Motor neuron (in vitro differentiated cells): ENCODE results near the gene KATNAL2. TPM values are rescaled to one million over a fixed set of nuclear protein-coding genes. Genes with fewer than 3 reads are reported as not detected.

Experiments used
- ATAC-seq, 8 experiments: fragments of 200-7000 bp; cut with Tn5 transposase; replicated peaks in 6 of 8; 2 replicates each; pipeline ENCODE4 v1.8.0; 2021; ENCODE audit warnings: mild to moderate bottlenecking in 8 of 8, moderate library complexity in 8 of 8
- H3K27ac ChIP-seq, 2 donors: fragments of 250-450 bp; sonication (Bioruptor Pico); 2 replicates each; pipeline ENCODE4 v1.9.0; 2021; ENCODE audit warnings: antibody characterized with exemption in 2 of 2, mild to moderate bottlenecking in 2 of 2, moderate library complexity in 1 of 2
- H3K4me1 ChIP-seq, 2 donors: fragments of 250-450 bp; sonication (Bioruptor Pico); replicated peaks in 1 of 2; 2 replicates each; pipeline ENCODE4 v1.6.1; 2021; ENCODE audit warnings: antibody characterized with exemption in 2 of 2, mild to moderate bottlenecking in 2 of 2, moderate library complexity in 1 of 2
- H3K4me3 ChIP-seq, 5 donors: fragments of 250-450 bp; sonication (Bioruptor Pico); 2 replicates each; pipeline ENCODE4 v1.9.0; 2021; ENCODE audit warnings: antibody characterized with exemption in 5 of 5, mild to moderate bottlenecking in 5 of 5, moderate library complexity in 4 of 5
- WGBS, 10 experiments: fragments of 450-650 bp; shearing (Covaris generic); methylation state at CpG; one replicate each; pipeline ENCODE4 v1.0.0; 2022; 5-methylcytosine and 5-hydroxymethylcytosine counted together
- in situ Hi-C, 9 experiments: fragments of 400-800 bp; cut with MboI; loops; one replicate each; pipeline ENCODE4 v1.15.0; 2021; ENCODE audit warnings: low sequenced_read_pairs in 9 of 9, low pct_unique_long_range_greater_than_20kb in 2 of 9; ENCODE audit not compliant: unreplicated experiment in 9 of 9
- total RNA-seq, 8 experiments: library from RNA; unstranded; fragments of 300-600 nt; gene quantifications; 2 replicates each; pipeline versions ENCODE4 v1.2.3 to v1.2.4, GENCODE V29; 2022

The KATNAL2 gene
- 10 to 100 TPM in 2 of 8 experiments, 1 to 10 TPM in 6; 3.7 to 20.3 (median 8.1) TPM for total RNA-seq

- in situ Hi-C loops = no loop called here
- Histone ChIP-seq H3K4me3 (peak within 1 kb of the TSS; percentile 56 to 87 (median 73)), H3K4me1 (peaks cover 7 to 18% of the 10 kb centered on the region in 2 donors), H3K27ac (peak within 1 kb of the TSS; percentile 73 to 77)
- peak; percentile 79 to 94 (median 92) for ATAC-seq
- no CpG with 5 or more reads among the region's 107 CpGs for WGBS, 10 experiments
These were observed at the start of gene KATNAL2, which contains the start of gene PIAS2 for GRCh38 chr18:46917108-46917802. Gene KATNAL2 (plus strand): TSS chr18:46917602. CDS start chr18:46946873, 29,271 bp downstream. Gene PIAS2 (minus strand): TSS chr18:46917507. CDS start chr18:46917345, 162 bp downstream.

GRCh38 chr18:46868169-46868921, 49.1 kb upstream of the KATNAL2 start:
- in situ Hi-C loops = no loop called here
- H3K4me3 ChIP-seq = peak overlapping the region in 2 of 5 donors; percentile 3 to 12
- peak in 5 of 8 experiments; percentile 24 to 75 (median 66) for ATAC-seq
- H3K4me1 ChIP-seq = no peaks in the 10 kb centered on the region
- no peak overlapping the region for H3K27ac ChIP-seq
- WGBS, 10 experiments = 58 to 100% (median 87%) methylated on average over 1 to 7 of the region's 11 CpGs

- Histone ChIP-seq H3K4me3 (no peak overlapping the region), H3K27ac (no peak overlapping the region), H3K4me1 (no peaks in the 10 kb centered on the region)
- no peak for ATAC-seq
- WGBS, 10 experiments = 80 to 100% (median 95%) methylated on average over 2 to 14 of the region's 15 CpGs; no CpG with 5 or more reads in 1 of the 10 experiments
- in situ Hi-C loops = no loop called here
These were observed 39.9 kb upstream of the KATNAL2 start for GRCh38 chr18:46877329-46877987.

- H3K27ac ChIP-seq = no peak overlapping the region
- 78 to 100% (median 93%) methylated on average over 2 to 4 of the region's 4 CpGs; no CpG with 5 or more reads in 1 of the 10 experiments for WGBS, 10 experiments
- no peak overlapping the region for H3K4me3 ChIP-seq
- in situ Hi-C loops = no loop called here
- no peaks in the 10 kb centered on the region for H3K4me1 ChIP-seq
- ATAC-seq = no peak
These were observed 34.2 kb upstream of the KATNAL2 start for GRCh38 chr18:46883180-46883579.

GRCh38 chr18:46886893-46887292, 30.5 kb upstream of the KATNAL2 start:
- no peak overlapping the region for H3K4me3 ChIP-seq
- no peak overlapping the region for H3K27ac ChIP-seq
- no peaks in the 10 kb centered on the region for H3K4me1 ChIP-seq
- 38 to 100% (median 86%) methylated on average over 2 of the region's 2 CpGs; no CpG with 5 or more reads in 1 of the 10 experiments for WGBS, 10 experiments
- in situ Hi-C loops = no loop called here
- no peak for ATAC-seq

GRCh38 chr18:46888965-46889364, 28.4 kb upstream of the KATNAL2 start:
- 80 to 100% (median 100%) methylated on average over 1 of the region's 1 CpG; no CpG with 5 or more reads in 1 of the 10 experiments for WGBS, 10 experiments
- no peak overlapping the region for H3K4me3 ChIP-seq
- in situ Hi-C loops = no loop called here
- no peaks in the 10 kb centered on the region for H3K4me1 ChIP-seq
- H3K27ac ChIP-seq = no peak overlapping the region
- ATAC-seq = no peak

GRCh38 chr18:46891742-46892214, 25.6 kb upstream of the KATNAL2 start:
- 88 to 100% (median 96%) methylated on average over 1 to 3 of the region's 3 CpGs; no CpG with 5 or more reads in 4 of the 10 experiments for WGBS, 10 experiments
- H3K4me3 ChIP-seq = no peak overlapping the region
- no peak overlapping the region for H3K27ac ChIP-seq
- H3K4me1 ChIP-seq = no peaks in the 10 kb centered on the region
- in situ Hi-C loops = no loop called here
- no peak for ATAC-seq

- H3K27ac ChIP-seq = no peak overlapping the region
- in situ Hi-C loops = no loop called here
- no peaks in the 10 kb centered on the region for H3K4me1 ChIP-seq
- H3K4me3 ChIP-seq = no peak overlapping the region
- WGBS, 10 experiments = 80 to 100% (median 100%) methylated on average over 1 of the region's 1 CpG; no CpG with 5 or more reads in 7 of the 10 experiments
- ATAC-seq = no peak
These were observed 24.6 kb upstream of the KATNAL2 start for GRCh38 chr18:46892842-46893241.

- ATAC-seq = no peak
- in situ Hi-C loops = no loop called here
- H3K4me1 ChIP-seq = no peaks in the 10 kb centered on the region
- WGBS, 10 experiments = 83 to 100% (median 100%) methylated on average over 1 of the region's 1 CpG; no CpG with 5 or more reads in 2 of the 10 experiments
- H3K4me3 ChIP-seq = no peak overlapping the region
- no peak overlapping the region for H3K27ac ChIP-seq
These were observed 24.0 kb upstream of the KATNAL2 start for GRCh38 chr18:46893360-46893759.

- 93 to 100% (median 100%) methylated on average over 1 to 2 of the region's 2 CpGs; no CpG with 5 or more reads in 1 of the 10 experiments for WGBS, 10 experiments
- no peak overlapping the region for H3K27ac ChIP-seq
- in situ Hi-C loops = no loop called here
These were observed 23.3 kb upstream of the KATNAL2 start for GRCh38 chr18:46894124-46894523.

GRCh38 chr18:46899274-46899948, 18.0 kb upstream of the KATNAL2 start:
- in situ Hi-C loops = no loop called here
- H3K4me1 ChIP-seq = peaks cover 0 to 5% of the 10 kb centered on the region in 2 donors
- WGBS, 10 experiments = 0 to 100% (median 29%) methylated on average over 1 to 2 of the region's 2 CpGs; no CpG with 5 or more reads in 2 of the 10 experiments
- no peak overlapping the region for H3K4me3 ChIP-seq
- no peak overlapping the region for H3K27ac ChIP-seq
- ATAC-seq = peak in 4 of 8 experiments; percentile 35 to 82 (median 38)

More at GRCh38 chr18:46894124-46894523, 23.3 kb upstream of the KATNAL2 start:
- ATAC-seq = no peak
- no peaks in the 10 kb centered on the region for H3K4me1 ChIP-seq
- H3K4me3 ChIP-seq = no peak overlapping the region

- in situ Hi-C loops = no loop called here
- H3K4me3 ChIP-seq = no peak overlapping the region
- no peak for ATAC-seq
- no peak overlapping the region for H3K27ac ChIP-seq
- peaks cover 0 to 5% of the 10 kb centered on the region in 2 donors for H3K4me1 ChIP-seq
- WGBS, 10 experiments = 83 to 100% (median 94%) methylated on average over 1 to 3 of the region's 3 CpGs; no CpG with 5 or more reads in 1 of the 10 experiments
These were observed 14.0 kb upstream of the KATNAL2 start for GRCh38 chr18:46903406-46903805.
